ENCODE data around the gene SMC3.

Gene SMC3

DNA sequence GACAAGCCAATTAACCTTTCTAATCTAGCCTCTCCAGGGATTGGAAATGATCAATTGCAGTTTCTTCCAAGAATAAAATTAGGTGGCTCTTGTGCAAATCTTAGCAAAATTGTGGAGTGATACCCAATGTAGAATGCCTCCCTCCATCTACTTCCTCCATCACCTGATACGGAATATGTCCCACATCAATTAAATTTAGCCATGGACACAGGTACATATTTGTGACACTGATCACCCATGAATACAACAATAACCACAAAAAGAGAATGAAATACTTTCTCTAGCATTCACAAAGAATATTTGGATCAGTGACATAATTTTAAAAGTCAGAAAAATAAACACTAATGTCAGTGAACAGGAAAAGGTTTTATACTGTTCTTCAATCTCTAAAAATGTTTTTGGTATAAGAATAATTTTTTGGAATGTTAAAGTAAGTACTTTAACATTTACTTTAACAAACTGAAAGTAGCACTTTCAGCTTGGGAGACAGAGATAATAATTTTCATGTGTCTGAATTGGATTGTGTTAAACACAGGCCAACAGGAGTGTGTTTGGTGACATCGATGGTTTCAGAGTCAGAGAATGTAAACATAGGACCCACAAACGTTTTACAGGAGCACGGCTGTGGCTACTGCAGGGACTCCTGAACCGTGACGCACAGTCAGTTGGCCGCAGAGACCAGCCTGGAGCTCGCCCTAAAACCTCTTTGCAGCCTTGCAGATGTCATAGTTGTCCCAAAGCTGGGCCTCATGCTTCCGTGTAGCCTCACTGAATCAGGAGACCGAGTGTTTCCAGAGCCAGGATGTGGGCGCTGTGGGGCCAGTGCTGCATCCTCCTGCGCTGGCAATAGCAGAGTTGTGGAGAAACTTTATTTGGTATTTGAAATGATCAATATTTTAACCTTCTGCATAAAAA is 83.8 kb downstream of the SMC3 start:
- Mint-ChIP-seq H3K4me3 (no peak overlapping the region), H3K9me3 (no peaks in the 10 kb centered on the region), H3K4me1 (peaks cover 47% of the 10 kb centered on the region), H3K36me3 (ENCODE audit: low read depth) (no peaks in the 10 kb centered on the region), H3K27me3 (ENCODE audit: low read depth) (peaks cover 59% of the 10 kb centered on the region), H3K27ac (peak overlapping the region in 1 of 3 experiments; percentile 86)
- TF ChIP-seq, protein P1, sequence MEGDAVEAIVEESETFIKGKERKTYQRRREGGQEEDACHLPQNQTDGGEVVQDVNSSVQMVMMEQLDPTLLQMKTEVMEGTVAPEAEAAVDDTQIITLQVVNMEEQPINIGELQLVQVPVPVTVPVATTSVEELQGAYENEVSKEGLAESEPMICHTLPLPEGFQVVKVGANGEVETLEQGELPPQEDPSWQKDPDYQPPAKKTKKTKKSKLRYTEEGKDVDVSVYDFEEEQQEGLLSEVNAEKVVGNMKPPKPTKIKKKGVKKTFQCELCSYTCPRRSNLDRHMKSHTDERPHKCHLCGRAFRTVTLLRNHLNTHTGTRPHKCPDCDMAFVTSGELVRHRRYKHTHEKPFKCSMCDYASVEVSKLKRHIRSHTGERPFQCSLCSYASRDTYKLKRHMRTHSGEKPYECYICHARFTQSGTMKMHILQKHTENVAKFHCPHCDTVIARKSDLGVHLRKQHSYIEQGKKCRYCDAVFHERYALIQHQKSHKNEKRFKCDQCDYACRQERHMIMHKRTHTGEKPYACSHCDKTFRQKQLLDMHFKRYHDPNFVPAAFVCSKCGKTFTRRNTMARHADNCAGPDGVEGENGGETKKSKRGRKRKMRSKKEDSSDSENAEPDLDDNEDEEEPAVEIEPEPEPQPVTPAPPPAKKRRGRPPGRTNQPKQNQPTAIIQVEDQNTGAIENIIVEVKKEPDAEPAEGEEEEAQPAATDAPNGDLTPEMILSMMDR (IDR thresholded peaks at IDR 0.05; ENCODE audit: unreplicated experiment in 3 of 3), result no peak

DNA sequence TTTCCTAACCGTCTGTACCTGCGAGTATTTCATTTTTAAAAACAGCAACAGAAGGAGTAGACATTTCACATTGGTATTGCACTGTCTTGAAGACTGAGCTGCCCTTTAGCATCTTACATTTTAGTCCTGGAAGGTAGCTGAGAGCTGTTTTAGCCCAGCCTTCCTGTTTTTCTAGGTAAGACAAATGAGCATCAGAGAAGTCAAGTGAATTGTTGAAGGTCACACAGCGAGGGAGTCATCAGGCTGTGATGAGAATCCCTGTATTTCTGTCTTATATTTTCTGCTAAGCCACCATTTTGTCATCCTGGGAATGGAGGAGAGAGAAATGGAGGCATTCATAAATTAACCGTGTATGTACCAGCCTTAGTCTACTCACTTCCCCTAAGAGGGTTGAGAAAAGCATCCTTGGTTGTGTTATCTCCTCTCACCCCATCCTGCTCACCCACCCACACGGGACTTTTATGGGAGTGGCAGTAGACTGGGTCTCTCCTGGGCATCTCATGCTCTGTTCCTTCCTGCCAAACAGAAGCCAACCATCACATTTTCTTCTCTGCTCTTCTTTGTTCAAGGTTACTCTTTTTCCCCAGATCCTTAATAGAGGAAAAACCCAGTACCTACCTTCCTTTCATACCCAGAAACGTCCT is 85.1 kb downstream of the SMC3 start:
- Mint-ChIP-seq H3K9me3 (no peaks in the 10 kb centered on the region), H3K36me3 (ENCODE audit: low read depth) (no peaks in the 10 kb centered on the region), H3K4me3 (no peak overlapping the region), H3K27me3 (ENCODE audit: low read depth) (peaks cover 49% of the 10 kb centered on the region), H3K4me1 (peaks cover 47% of the 10 kb centered on the region), H3K27ac (no peak overlapping the region)
- TF ChIP-seq, protein P1 (IDR thresholded peaks at IDR 0.05; ENCODE audit: unreplicated experiment in 3 of 3), result no peak

Data from nephron (organoid).